GM13976 (cell line): ENCODE results near the gene CPT1B.

Experiments
- DNase-seq: peaks from one replicate; pipeline ENCODE4 v3.0.0; 2012; ENCODE audit warnings: low spot score
- CTCF ChIP-seq: IDR thresholded peaks from 2 replicates; pipeline ENCODE4 v1.5.1; 2012; ENCODE audit warnings: borderline replicate concordance, mild to moderate bottlenecking; ENCODE audit not compliant: insufficient read depth; ENCODE audit errors: extremely low read depth, missing control alignments, control extremely low read depth
- in situ Hi-C: fragments of 300-500 bp; cut with MboI; formaldehyde crosslinking; loops from one replicate; pipeline ENCODE4 v1.12.0; 2022; ENCODE audit warnings: low sequenced_read_pairs, mixed read lengths, inconsistent platforms; ENCODE audit not compliant: unreplicated experiment

The CPT1B gene

GRCh38 chr22:50556703-50557102 is 21.5 kb downstream of the CPT1B start:
- TF ChIP-seq CTCF, result no peak
- in situ Hi-C loops, result no loop called here
- DNase-seq, result no peak

- DNase-seq, result no peak
- in situ Hi-C loops, result no loop called here
- no peak for TF ChIP-seq CTCF
Observed at GRCh38 chr22:50553310-50553709, 24.9 kb downstream of the CPT1B start.

- in situ Hi-C loops, result no loop called here
- no peak for TF ChIP-seq CTCF
- DNase-seq, result no peak
Observed at GRCh38 chr22:50551160-50551752, 27.0 kb downstream of the CPT1B start.

GRCh38 chr22:50550395-50550794 is 27.8 kb downstream of the CPT1B start:
- DNase-seq, result no peak
- TF ChIP-seq CTCF, result no peak
- in situ Hi-C loops, result no loop called here

GRCh38 chr22:50548921-50549790 is 29.1 kb downstream of the CPT1B start:
- in situ Hi-C loops, result no loop called here

More at GRCh38 chr22:50548921-50549790, 29.1 kb downstream of the CPT1B start:
- peak; percentile 34 for DNase-seq
- TF ChIP-seq CTCF, result no peak
